HTR-8/SVneo (cell line): ENCODE measurements around the gene TLE2.
"Not testable (repeated sequence)": the region's sequence is repeated elsewhere in the genome, so short reads cannot be mapped to it uniquely, and the experiment has no call there.

Experiments used
- DNase-seq: peaks from one replicate; pipeline ENCODE4 v3.0.0; 2011; ENCODE audit warnings: low spot score, mixed read lengths; ENCODE audit not compliant: insufficient read length
- FAIRE-seq: peaks from 2 replicates; lab custom pipeline; 2011; peaks lifted over from hg19 to GRCh38; lab: Jason Lieb, UNC

The TLE2 gene

DNA sequence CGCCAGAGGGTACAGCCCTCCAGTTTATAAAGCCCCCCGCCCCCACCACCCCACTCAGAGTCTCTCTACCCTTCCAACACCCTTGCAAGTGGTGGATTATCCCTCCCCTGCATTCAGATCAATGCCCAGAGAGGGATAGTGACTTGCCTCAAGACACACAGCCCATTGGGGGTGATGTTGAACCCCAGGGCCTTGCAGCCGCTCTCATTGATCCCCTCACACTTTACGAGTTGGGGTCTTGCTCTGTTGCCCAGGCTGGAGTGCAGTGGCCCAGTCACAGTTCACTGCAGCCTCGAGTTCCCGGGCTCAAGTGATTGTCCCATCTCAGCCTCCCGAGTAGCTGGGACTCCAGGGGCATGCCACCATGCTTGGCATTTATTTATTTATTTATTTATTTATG is 11.2 kb downstream of the TLE2 start:
- FAIRE-seq (no peak), DNase-seq (no peak)

DNA sequence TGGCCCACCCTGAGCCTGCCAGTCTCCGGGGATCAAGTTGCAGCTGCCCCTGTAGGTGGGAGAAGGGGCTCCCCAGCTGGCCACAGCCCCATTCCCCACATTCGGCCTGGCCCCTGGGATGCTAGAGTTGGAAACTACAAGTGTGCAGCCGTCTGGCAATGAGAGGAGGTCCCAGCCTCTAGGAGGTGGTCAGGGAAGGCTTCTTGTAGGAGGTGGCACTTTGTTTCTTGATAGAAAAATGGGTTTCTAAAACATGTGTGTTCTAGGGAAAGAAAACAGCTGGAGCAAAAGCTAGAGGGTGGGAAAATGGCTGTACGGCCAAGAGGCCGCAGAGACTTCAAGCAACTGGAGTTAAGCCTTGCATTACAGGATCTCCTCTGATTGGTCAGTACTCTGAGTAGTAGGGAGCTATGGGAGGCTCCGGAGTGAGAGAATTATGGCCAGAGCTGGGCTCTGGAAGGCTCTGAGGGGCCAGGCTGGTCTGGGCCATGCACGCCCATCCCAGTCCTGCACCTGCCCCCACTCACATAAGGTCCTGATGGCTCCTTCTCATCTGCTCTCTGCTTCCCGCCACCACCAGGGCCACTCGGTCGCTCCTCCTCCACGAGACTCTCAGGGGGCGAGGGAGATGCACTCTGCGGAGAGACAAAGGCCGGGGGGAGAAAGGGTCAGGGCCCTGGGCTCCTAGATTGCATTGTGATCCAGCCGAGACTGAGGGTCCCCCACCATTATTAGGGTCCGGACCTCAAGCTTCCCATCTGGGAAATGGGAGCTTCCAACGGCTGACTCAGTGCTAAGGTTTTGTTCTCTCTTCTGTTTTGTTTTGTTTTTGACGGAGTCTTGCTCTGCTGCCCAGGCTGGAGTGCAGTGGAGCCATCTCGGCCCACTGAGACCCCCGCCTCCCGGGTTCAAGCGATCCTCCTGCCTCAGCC is 13.7 kb downstream of the TLE2 start:
- no peak for DNase-seq
- FAIRE-seq: no peak

DNA sequence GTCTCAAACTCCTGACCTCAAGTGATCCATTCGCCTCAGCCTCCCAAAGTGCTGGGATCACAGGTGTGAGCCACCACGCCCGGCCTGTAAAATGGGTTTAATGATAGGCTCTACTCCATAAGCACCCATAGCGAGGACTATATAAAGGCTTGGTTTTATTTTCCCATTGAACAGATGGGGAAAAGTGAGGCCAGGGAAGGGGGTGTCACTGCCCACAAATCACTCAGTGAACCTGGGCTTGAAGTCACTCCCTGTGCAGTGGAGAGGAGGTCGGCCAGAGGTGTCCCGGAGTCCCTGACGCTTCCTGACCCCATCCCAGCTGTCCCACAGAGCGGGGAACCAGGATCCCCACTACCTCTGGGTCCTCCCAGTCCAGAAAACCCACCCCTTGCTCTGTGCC is 14.9 kb downstream of the TLE2 start:
- DNase-seq (no peak), FAIRE-seq (no peak)

DNA sequence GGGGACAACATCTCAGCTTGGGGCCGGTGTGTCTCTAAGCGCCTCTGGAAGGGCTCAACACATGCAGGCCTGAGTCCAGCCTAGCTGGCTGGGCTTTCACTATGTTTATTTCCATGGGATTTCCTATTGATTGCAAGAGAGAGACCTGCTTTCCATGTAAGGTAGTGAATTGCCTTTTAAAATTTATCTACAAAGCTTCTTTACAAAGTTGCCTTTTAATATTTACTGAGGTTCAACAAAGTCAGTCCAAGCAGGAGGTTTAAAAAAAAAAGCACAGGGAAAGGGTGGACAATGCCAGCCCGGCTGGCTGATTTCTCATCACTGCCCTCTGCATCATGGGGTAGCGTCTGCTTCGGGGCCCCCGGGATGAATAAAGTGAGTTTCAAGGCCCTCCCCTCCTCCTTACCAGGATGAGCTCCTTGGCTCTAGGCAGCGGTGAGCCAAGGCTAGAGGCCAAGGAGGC is 15.8 kb downstream of the TLE2 start:
- no peak for FAIRE-seq

DNA sequence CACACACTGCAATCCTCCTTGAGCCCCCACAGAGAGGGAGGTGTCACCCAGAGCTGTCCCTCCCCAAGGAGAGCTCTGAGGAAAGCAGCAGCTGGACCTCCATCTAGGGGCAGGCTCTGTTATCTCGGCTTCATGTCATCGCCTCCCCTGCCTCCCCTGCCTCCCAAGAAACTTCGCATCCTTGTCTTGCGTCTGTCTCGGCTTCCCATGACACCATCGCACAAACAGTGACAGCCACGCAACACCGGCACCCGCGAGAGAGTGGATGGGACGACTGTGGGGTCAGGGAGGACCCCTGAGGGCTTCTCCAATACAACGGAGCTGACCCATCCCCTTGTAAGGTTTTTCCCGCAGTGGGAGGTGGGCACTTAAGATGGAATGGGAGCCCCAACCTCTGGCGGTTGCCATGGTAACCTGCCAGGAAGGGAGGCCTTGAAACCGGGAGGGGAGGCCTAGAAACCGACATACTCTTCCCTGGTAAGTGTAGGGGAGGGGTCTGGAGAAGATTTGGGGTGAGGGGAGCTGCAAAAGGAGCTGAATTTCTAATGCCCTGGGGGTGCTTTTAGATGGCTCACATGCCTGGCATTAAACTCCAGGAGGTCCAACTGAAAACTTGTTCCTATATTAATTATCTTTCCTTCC is 16.3 kb downstream of the TLE2 start:
- DNase-seq: no peak
- FAIRE-seq: no peak

More for the DNA sequence above, 15.8 kb downstream of the TLE2 start:
- no peak for DNase-seq

DNA sequence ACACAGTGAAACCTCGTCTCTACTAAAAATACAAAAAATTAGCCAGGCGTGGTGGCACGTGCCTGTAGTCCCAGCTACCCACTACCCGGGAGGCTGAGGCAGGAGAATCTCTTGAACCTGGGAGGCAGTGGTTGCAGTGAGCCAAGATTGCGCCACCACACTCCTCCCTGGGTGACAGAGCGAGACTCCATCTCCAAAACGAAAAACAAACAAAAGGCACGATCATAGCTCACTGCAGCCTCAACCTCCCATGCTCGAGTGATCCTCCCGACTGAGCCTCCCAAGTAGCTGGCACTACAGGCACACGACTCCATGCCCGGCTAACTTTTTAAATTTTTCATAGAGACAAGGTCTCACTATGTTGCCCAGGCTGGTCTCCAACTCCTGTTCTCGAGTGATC is 17.0 kb downstream of the TLE2 start:
- not testable (repeated sequence) for FAIRE-seq, DNase-seq

DNA sequence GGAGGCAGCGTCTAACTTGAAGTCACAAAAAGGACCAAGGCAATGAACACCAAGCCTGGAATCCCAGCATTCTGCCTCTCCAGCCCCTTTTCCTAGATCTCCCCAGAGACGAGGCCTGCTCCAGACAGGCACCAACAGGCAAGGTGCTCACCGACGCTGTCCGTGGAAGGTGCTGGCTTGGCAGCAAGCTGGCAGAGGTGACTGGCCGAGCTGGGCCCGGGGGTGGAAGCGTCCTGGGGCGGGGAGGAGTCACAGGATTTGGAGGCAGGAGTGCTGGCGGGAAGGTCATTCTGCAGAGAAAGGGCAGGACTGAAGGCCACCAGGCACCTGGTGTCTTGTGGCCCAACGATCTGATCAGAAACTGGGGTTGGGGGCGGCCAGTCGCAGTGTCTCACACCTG is 18.2 kb downstream of the TLE2 start:
- FAIRE-seq (no peak), DNase-seq (no peak)

DNA sequence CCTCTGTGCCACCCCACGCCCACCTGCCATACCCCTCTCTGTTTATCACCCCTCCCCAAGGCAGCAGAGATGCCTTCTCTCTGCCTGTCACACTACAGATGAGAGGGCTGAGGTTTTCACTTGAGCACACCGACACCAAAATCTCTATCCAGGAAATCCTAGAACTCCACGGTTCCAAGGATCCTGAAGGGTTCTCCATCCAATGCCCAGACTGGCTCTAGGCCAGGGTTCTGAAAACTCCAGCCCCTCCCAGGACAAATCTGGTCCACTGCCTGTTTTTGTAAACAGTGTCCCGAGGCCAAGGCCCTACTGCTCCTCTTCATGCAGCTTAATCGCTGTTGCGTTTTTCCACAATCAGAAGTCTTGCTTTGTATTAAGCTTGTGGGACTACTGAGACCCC is 20.1 kb downstream of the TLE2 start:
- no peak for FAIRE-seq
- DNase-seq: no peak

DNA sequence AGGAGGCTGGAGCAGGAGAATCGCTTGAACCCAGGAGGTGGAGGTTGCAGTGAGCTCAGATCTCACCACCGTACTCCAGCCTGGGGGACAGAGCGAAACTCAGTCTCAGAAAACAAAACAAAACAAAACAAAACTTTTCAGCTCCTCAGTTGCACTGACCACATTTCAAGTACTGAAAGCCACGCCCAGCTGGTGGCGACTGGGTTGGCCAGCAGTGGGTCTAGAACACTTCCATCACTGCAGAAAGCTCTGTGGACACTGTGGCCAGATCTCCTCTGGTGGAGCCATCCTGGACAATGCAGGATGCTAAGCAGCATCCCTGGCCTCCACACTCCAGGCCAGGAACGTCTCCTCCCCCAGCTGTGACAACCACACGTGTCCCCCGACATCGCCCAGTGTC is 21.1 kb downstream of the TLE2 start:
- DNase-seq: no peak
- FAIRE-seq: no peak

DNA sequence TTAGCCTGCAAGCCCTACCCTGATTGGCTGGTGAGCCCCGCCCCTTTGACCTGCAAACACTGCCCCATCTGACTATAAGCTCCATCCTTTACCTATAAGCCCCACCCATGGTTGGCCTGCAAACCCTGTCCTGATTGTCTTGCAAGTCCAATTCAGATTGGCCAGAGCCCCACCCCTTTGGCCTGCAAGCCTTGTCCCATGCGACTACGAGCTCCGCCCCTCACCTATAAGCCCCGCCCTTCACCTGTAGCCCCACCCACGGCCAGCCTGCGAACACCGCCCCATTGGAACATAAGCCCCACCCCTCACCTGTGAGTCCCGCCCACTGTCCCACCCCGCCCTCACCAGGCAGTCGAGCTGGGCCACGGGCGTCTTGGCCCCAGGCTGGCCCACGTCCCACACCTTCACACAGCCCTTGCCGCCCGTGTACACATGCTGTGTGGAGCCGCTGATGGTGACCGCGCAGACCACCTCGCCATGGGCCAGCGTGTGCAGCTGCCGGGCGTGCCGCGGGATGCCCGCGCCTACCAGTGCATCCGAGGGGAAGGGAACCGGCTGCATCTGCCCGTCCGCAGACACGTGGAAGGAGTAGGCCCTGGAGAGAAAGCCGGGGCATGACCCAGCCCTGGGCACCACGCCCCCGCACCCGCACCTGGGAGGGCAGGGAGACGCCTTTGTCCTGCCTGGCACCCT is 22.9 kb downstream of the TLE2 start:
- FAIRE-seq (no peak), DNase-seq (no peak)

DNA sequence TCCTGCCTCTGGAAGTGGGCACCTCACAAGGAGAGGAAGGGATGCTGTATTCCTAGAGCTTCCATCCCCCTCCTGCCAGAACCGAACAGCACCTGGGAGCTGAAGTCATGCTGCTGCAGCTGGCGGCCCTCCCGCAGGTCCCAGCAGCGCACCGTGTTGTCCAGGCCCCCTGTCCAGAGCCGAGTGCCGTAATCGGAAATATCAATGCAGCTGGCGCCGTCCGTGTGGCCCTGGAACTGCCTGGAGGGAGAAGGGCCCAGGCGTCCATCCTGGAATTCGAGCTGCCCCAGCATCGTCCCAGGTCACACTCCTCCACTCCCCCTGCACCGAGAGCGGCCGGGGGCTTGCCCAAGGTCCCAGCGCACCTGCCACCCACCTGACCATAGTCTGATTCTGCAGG is 23.7 kb downstream of the TLE2 start:
- DNase-seq: no peak
- FAIRE-seq: no peak

DNA sequence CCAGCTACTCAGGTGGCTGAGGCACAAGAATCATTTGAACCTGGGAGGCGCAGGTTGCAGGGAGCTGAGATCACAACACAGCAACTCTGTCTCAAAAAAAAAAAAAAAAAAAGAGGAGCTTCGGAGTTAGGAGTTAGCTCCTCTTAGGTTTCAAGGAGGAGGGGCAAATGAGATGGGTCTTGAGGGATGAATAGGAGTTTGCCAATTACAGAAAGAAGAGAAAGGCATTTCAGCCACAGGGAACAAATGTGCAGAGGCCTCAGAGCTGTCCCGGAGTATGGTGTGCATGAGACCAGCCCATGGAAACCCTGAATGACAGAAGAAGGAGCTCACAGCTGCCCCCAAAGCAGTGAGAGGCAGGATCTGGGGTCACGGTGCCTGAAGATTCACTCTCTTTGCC is 24.6 kb downstream of the TLE2 start:
- FAIRE-seq (no peak), DNase-seq (no peak)

DNA sequence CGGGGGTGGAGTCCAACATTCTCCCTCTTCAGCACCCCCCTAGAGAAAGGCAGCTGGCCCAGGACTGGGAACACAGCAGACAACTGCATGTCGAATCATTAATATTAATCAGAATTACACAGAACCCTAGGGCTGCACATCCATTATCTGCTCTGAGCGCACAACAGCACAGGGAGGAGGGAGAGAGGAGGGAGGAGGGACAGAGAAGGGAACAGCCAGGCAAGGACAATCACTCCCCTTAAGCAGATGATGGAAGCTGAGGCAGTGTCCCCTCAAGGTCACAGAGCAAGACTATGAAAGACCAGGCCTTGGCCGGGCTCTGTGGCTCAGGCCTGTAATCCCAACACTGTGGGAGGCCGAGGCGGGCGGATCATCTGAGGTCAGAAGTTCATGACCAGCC is 26.0 kb downstream of the TLE2 start:
- DNase-seq: no peak
- FAIRE-seq: no peak

DNA sequence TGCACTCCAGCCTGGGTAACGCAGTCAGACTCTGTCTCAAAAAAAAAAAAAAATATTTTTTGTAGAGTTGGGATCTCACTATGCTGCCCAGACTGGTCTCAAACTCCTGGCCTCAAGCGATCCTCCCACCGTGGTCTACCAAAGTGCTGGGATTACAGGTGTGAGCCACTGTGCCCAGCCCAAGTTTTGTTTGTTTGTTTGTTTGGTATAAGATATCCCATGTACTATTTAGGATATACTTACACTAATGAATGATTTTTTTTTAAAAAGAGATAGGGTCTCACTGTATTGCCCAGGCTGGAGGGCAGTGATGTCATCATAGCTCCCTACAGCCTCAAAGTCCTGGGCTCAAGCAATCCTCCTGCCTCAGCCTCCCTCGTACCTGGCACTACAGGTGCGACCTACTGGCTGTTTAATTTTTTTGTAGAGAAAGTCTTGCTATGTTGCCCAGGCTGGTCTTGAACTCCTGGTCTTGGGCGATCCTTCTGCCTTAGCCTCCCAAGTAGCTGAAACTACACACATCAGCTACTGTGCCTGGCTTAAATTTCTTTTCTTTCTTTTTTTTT is 27.8 kb downstream of the TLE2 start:
- FAIRE-seq (no peak), DNase-seq (no peak)

DNA sequence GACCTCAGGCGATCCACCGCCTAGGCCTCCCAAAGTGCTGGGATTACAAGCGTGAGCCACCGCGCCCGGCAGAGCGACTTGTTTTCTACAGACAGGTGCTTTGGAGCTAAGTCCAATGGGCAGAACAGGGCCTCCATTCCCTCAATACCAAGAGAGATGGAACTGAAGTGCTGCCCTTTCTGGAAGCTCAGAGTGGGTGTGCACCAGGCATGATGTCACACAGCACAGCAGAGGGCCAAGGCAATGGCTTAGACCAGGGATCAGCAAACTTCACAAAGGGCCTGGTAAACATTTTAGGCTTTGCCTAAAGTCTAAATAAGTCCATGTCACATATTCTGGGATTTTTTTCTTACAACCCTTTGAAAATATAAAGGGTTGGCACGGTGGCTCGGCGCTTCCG is 30.4 kb downstream of the TLE2 start:
- no peak for FAIRE-seq
- no peak for DNase-seq

DNA sequence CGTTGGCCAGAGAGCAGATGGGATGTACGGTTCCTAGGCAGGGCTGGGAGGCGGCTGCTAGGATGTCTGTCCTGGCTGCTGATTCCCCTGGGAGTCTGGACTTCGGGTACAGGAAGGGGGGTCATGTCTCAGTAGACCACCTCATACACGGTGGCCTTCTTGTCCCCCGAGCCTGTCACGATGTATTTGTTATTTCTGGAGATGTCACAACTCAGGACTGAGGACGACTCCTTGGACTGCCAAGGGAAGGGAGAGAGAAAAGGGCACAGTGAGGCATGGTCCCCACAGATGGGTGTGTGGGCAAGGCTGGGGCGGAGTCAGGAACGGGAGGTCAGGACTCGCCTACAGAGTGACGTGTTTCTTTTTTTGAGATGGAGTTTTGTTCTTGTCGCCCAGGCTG is 31.4 kb downstream of the TLE2 start:
- no peak for DNase-seq
- no peak for FAIRE-seq

DNA sequence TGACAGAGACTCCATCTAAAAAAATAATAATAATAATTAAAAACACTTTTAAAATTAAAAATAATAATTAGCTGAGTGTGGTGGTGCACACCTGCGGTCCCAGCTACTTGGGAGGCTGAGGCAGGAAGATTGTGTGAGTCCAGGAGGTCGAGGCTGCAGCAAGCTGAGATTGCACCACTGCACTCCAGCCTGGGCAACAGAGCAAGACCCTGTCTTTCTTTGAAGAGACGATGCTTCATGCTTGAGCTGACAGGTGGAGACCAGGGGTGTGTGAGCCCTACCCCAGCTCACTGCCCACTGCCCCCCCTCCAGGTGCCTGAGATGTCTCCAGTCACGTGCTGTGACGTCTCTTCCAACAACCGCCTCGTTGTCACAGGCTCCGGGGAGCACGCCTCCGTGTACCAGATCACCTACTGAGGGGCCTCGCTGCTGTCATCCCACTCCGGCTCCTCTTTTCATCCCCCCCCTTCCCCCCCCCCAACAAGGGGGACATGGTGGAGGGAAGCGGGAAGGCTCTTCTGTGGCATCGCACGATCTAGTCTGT is 34.4 kb downstream of the TLE2 start:
- FAIRE-seq (no peak), DNase-seq (no peak)

DNA sequence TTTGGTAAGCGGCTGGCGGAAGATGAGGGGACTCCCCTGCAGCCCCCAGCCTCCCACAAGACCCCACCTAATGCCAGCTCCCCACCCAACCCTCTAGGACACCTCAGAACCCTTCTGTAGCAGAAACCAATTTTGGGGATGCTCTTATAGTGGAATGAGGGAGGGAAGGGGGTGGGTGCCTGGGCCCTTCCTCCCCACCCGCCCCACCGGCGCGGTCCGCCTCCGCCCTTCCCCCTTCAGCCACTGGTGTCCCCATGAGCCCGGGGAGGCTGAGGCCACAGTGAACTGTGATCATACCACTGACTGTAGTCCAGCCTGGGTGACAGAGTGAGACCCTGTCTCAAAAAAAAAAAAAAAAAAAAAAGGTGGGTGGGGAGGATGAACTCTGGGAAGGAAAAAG is 35.5 kb downstream of the TLE2 start:
- FAIRE-seq (no peak), DNase-seq (no peak)

DNA sequence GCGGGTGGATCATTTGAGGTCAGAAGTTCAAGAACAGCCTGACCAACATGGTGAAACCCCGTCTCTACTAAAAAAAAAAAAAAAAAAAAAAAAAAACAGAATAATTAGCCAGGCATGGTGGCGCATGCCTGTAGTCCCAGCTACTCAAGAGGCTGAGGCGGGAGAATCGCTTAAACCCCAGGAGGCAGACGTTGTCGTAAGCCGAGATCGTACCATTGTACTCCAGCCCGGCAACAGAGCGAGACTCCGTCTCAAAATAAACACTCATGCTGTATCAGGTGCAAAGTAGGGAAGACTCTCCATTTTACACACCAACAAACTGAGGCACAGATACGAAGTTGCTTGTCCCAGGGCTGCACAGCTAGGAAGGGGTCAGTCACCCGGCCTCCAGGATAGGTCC is 36.1 kb downstream of the TLE2 start:
- FAIRE-seq (no peak), DNase-seq (no peak)

DNA sequence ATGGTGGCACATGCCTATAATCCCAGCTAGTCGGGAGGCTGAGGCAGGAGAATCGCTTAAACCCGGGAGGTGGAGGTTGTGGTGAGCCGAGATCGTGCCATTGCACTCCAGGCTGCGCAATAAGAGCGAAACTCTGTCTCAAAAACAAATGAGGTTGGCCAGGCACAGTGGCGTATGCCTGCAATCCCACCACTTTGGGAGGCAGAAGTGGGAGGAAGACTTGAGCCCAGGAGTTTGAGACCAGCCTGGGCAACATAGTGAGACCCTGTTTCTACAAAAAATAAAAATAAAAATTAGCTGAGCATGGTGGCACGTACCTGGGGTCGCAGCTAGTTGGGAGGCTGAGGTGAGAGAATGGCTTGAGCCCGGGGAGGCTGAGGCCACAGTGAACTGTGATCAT is 36.7 kb downstream of the TLE2 start:
- not testable (repeated sequence) for FAIRE-seq, DNase-seq
